ENCODE data around the gene EXOSC3.
"Not testable (repeated sequence)": the region's sequence is repeated elsewhere in the genome, so short reads cannot be mapped to it uniquely, and the experiment has no call there.

Gene EXOSC3

DNA sequence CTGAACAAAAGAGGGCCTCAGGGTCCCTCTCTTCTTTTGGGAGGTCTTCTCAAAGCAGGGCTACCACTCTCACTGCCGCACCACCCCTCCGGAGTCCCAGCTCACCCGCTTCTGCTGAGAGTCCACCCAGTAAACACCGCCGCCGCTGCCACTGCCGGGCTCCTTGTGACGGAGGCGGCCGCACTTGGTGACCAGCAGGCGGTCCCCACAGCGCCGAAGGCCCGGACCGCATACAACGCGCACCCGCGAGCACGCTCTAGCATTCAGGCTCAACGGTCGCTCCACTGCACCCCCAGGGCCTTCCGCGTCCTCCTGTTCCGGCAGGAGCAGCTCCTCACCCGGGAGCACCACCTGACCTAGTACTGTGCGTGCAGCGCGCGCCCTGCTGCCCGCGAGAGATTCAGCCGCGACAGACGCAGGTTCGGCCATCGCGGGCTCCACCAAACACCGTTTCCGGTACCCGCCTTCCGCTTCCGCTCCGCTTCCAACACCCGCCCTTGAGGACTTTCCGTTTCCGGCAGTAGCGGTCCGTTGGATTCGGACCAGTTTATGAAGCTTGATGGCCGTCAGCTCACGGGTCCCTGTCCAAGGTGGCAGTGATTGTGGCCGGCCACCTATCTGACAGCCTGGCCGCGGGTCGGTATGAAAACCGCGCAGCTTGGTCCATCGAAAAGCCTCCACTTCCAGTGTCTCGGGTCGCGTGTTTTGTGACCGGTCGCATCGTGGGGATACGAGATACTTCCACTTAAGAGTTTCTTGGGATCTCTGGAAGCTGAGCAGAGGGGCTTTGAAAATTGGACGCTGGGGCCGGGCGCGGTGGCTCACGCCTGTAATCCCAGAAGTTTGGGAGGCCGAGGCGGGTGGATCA lies at the start of gene EXOSC3:
Gene EXOSC3, minus strand, starts transcription at position 449 of the 868 bp plus-strand sequence. Its CDS starts 20 bp downstream, at position 429.
- peak; percentile 92 for DNase-seq

GRCh38 chr9:37827483-37828165 lies 42.8 kb upstream of the EXOSC3 start:
- no peak for DNase-seq

GRCh38 chr9:37825174-37825573 lies 40.3 kb upstream of the EXOSC3 start:
- DNase-seq, result not testable (repeated sequence)

DNA sequence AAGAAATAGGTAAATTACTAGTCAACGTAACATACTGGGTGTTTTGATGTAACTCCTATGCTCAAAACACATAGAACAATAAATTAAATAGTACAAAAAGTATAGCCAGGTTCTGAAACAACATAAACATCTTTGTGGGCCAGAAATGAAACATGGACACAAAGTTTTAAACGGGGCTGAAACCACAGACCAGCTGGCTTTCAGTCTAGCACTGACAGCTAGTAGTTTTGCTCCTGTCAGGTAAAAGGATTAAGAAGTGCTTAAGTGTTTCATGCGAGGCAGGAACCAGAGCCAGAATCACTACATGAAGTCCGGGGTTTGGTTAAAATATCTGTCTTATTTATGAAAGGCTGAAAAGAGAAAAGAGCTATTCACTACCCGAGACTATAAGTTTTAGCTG lies 35.3 kb upstream of the EXOSC3 start:
- no peak for DNase-seq

DNA sequence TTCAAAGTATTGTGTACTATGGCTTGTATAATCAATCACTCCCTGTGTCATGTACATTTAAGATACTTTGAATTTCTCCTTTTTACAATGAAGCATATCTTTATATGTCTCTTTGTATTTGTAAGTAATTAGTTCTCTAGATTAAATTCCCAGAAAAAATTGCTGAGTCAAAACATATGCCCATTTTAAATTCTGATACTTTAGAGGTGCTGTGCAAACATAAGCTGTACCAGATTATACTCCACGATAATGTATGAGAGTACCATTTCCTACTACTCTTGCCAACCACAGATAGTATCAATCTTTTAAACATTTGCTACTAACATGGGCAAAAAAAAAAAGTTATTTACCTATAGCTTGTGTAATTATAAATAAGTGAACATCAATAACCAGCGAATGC lies 34.0 kb upstream of the EXOSC3 start:
- no peak for DNase-seq

DNA sequence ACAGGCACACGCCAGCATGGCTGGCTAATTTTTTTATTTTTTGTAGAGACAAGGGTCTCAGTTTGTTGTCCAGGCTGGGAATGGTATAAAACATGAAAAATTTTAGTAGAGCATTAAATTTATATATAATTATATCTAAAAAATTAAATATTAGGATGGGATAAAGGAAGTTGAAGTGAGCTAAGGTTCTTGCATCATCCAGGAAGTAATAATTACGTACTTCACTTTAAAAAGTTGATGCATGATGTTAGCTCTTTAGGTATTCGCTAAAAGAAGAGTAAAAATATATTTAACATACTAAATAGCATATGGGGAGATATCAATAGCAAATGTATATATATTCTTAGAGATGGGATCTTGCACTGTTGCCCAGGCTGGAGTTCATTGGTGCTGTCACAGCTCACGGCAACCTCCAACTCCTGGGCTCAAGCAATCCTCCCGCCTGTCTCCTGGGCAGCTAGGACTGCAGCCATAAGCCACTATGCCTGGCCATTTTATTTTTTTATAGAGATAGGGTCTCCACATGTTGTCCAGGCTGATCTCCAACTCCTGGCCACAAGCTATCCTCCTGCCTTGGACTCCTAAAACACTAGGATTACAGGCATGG lies 28.0 kb upstream of the EXOSC3 start:
- DNase-seq, result no peak

- no peak for DNase-seq
Observed at GRCh38 chr9:37811906-37812476, 27.1 kb upstream of the EXOSC3 start.

DNA sequence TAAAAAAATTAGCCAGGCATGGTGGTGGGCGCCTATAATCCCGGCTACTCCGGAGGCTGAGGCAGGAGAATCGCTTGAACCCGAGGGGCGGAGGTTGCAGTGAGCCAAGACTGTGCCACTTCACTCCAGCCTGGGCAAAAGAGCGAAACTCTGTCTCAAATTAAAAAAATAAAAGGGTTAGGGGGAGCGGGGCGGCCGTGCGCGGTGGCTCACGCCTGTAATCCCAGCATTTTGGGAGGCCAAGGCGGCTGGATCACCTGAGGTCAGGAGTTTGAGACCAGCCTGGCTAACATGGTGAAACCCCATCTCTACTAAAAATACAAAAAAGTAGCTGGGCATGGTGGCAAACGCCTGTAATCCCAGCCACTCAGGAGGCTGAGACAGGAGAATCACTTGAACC lies 24.8 kb upstream of the EXOSC3 start:
- DNase-seq, result not testable (repeated sequence)

- no peak for DNase-seq
Observed at GRCh38 chr9:37806271-37806670, 21.4 kb upstream of the EXOSC3 start.

DNA sequence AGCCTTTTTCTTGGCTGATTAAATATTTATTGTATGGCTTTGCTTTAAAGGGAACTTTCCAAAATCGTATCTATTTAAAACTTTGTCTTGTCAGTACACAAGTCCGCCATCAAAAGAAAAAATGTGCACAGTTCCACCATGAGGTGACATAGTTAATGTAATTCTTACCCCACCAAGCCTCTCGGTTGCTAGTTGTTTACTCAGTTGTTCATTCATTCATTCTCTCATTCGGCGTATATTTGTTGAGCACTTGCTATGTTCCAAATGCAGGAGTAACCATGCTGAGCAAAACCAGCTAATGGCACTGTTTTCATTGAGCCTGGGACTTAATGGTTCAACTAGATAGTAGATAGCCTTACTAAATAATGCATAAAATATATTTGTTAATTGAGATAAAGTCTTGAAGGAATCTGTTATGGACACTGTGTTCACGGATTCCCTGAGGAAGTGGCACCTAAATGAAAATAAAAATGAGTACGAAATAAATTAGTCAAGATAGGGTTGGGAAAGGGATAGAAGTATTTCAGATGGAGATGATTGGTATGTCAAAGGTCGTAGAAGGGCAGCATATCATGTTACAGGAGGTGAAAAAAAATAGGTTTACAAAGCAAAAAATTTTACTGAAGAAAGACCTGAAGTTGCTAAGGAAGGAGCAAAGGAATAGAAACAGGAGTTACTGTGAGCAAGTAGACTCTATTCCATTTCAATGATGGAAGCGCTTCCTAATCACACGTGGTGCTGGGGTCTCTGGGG lies 17.3 kb upstream of the EXOSC3 start:
- no peak for DNase-seq

- DNase-seq, result no peak
Observed at GRCh38 chr9:37801287-37801850, 16.5 kb upstream of the EXOSC3 start.

- DNase-seq, result peak; percentile 83
Observed at GRCh38 chr9:37800631-37801286, 15.9 kb upstream of the EXOSC3 start, which contains the start of gene DCAF10. TSS of gene DCAF10 (plus strand) at chr9:37800797. CDS start at chr9:37800867, 70 bp downstream.

GRCh38 chr9:37798677-37799076 lies 13.8 kb upstream of the EXOSC3 start:
- DNase-seq, result no peak

GRCh38 chr9:37796232-37796631 lies 11.4 kb upstream of the EXOSC3 start:
- DNase-seq, result no peak

DNA sequence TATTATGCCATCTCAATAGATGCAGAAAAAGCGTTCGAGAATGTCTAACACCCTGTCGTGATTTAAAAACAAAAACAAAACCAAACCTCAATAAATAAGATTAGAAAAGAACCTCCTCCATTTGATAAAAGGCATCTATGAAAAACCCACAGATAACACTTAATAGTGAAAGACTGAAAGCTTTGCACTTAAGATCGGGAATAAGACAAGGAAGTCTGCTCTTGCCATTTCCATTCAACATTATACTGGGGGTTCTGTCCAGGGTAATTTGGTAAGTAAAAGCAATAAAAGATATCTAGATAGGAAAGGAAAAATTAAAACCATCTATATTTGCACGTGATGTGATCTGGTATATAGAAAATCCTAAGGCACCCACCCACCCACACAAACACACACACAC lies 7.3 kb upstream of the EXOSC3 start:
- no peak for DNase-seq

DNA sequence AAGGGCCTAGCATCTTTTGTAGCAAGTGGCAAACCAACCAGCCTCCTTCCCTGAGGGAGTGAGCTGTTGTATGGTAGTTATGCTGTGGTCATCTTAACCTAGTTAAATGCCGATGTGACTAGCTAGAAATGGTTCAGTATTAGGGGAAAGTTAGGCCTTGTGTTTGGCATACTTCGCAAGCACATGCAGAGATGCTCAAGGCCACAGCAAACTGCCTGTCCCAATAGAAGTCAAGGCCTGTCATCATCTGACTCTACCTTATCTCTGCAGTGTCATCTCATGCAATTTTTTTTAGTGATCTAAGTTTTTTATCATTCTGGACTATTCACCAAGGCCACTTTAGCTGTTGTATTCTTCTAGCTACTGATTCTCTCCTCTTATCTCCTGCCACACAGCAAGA lies 5.2 kb upstream of the EXOSC3 start:
- no peak for DNase-seq

- no peak for DNase-seq
Observed at GRCh38 chr9:37788332-37788731, 3.5 kb upstream of the EXOSC3 start.

GRCh38 chr9:37787059-37787458 lies 2.2 kb upstream of the EXOSC3 start:
- no peak for DNase-seq

DNA sequence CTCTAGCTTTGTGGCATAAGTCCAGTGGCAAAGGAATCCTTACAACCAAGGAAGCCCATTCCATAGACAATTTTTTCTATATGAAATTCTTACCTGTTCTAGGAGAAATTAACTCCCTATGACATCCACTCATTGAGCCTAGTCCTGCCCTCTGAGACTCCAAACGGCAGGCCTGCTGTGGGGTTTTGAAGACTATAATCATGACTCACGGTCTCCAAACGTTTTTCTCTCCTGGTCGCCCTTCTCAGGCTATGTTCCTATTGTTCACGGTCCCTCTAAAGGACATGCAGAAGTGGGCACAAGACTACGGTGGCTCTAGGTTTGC lies 611 bp downstream of the EXOSC3 start:
- no peak for DNase-seq

- DNase-seq, result no peak
Observed at GRCh38 chr9:37778534-37778933, 6.3 kb downstream of the EXOSC3 start.

- no peak for DNase-seq
Observed at GRCh38 chr9:37776328-37776727, 8.5 kb downstream of the EXOSC3 start.

All from DMS79 treated with DMSO at 0.1 percent for 48 hours (cell line).